Suprapubic skin (tissue), 4 donors: ENCODE results near the gene RASIP1. TPM values are rescaled to one million over a fixed set of nuclear protein-coding genes. Genes with fewer than 3 reads are reported as not detected.
A peak's percentile ranks its signal among the peaks of the same experiment; 100 is the strongest.

Source experiments
- DNase-seq, 2 donors: peaks; one replicate each; pipeline ENCODE4 v3.0.0-alpha.2; 2019; ENCODE audit warnings: low spot score in 2 of 2
- H3K27ac ChIP-seq: fragments of 200-600 bp; sonication (generic); one replicate; pipeline ENCODE4 v1.5.1; 2019
- H3K27me3 ChIP-seq: fragments of 200-600 bp; sonication (generic); one replicate; pipeline ENCODE4 v1.5.1; 2019
- H3K36me3 ChIP-seq: fragments of 200-600 bp; sonication (generic); one replicate; pipeline ENCODE4 v1.5.1; 2019
- H3K4me1 ChIP-seq: fragments of 200-600 bp; sonication (generic); one replicate; pipeline ENCODE4 v1.5.1; 2019
- H3K4me3 ChIP-seq: fragments of 200-600 bp; sonication (generic); one replicate; pipeline ENCODE4 v1.5.1; 2019; ENCODE audit warnings: mild to moderate bottlenecking
- H3K9me3 ChIP-seq: fragments of 200-600 bp; sonication (generic); one replicate; pipeline ENCODE4 v1.5.1; 2019
- EP300 ChIP-seq: sonication (generic); formaldehyde crosslinking; IDR thresholded peaks from one replicate; pipeline ENCODE4 v1.6.1; 2017; ENCODE audit warnings: antibody characterized with exemption
- POLR2A ChIP-seq, 2 donors: fragments of 450-650 bp; IDR thresholded peaks; one replicate each; pipeline ENCODE4 v1.6.1; 2017; ENCODE audit warnings: antibody characterized with exemption in 2 of 2, mild to moderate bottlenecking in 2 of 2, moderate library complexity in 2 of 2
- POLR2AphosphoS5 ChIP-seq, 3 donors: sonication (generic); formaldehyde crosslinking; IDR thresholded peaks; one replicate each; pipeline ENCODE4 v1.6.1; 2017; ENCODE audit warnings: antibody characterized with exemption in 3 of 3
- WGBS: methylation state at CpG from one replicate; pipeline ENCODE4 v1.1.5; 2018; 5-methylcytosine and 5-hydroxymethylcytosine counted together
- total RNA-seq, 4 donors: library from RNA; depleted of rRNA; stranded (reverse); fragments of >200 nt; gene quantifications; one replicate each; pipeline ENCODE4 v1.1.0, GENCODE V29; 2016
- TF ChIP-seq, protein P1 (sequence below), 2 donors: fragments of 200-600 bp in 1 of 2; fragments of 450-650 bp in 1 of 2; sonication (generic) in 1 of 2; IDR thresholded peaks; one replicate each; pipeline ENCODE4 v1.5.1; 2016 to 2019; ENCODE audit warnings: antibody characterized with exemption in 2 of 2, mild to moderate bottlenecking in 1 of 2, moderate library complexity in 1 of 2

Gene RASIP1
- total RNA-seq, 4 donors from 2014 or later: 5.1 to 16.1 (median 6.5) TPM

DNA sequence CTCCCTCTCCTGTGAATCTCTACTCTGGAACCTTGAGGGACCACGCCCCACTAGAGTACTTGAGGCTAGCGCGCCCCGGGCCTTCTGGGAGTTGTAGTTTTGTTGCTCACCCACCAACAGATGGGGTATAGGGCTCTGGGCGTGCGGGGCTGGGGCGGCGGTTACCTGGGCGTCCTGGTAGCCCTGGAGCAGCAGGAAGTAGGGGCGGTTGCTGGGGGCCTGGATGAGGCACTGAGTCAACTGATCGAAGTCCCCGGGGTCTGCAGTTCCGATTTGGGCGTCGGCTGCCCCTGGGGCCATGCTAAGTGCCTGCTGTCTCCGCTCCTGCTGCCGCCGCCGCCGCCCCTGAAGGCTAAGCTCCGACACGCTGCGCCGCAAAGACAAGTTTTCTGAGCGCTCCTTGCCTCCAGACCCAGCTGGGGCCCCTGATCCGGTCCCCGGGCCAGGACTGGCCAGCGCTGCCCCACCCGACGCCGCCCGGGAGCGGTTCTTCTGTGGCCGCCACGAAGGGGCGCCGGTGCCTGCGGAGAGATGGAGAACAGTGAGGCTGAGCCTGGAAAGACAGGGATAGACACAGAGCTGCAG is 5.3 kb downstream of the RASIP1 start:
- DNase-seq: no peak
- no peaks in the 10 kb centered on the region for H3K36me3 ChIP-seq
- H3K9me3 ChIP-seq: no peaks in the 10 kb centered on the region
- peak overlapping the region; percentile 28 for H3K4me3 ChIP-seq
- 36% methylated on average over 20 of the region's 38 CpGs for WGBS
- H3K4me1 ChIP-seq: peaks cover 24% of the 10 kb centered on the region
- TF ChIP-seq POLR2A (IDR thresholded peaks at IDR 0.05) (no peak), EP300 (no peak), POLR2AphosphoS5 (IDR thresholded peaks at IDR 0.05) (no peak)
- TF ChIP-seq, protein P1, sequence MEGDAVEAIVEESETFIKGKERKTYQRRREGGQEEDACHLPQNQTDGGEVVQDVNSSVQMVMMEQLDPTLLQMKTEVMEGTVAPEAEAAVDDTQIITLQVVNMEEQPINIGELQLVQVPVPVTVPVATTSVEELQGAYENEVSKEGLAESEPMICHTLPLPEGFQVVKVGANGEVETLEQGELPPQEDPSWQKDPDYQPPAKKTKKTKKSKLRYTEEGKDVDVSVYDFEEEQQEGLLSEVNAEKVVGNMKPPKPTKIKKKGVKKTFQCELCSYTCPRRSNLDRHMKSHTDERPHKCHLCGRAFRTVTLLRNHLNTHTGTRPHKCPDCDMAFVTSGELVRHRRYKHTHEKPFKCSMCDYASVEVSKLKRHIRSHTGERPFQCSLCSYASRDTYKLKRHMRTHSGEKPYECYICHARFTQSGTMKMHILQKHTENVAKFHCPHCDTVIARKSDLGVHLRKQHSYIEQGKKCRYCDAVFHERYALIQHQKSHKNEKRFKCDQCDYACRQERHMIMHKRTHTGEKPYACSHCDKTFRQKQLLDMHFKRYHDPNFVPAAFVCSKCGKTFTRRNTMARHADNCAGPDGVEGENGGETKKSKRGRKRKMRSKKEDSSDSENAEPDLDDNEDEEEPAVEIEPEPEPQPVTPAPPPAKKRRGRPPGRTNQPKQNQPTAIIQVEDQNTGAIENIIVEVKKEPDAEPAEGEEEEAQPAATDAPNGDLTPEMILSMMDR (IDR thresholded peaks at IDR 0.05): no peak
- H3K27me3 ChIP-seq: no peaks in the 10 kb centered on the region
- no peak overlapping the region for H3K27ac ChIP-seq

DNA sequence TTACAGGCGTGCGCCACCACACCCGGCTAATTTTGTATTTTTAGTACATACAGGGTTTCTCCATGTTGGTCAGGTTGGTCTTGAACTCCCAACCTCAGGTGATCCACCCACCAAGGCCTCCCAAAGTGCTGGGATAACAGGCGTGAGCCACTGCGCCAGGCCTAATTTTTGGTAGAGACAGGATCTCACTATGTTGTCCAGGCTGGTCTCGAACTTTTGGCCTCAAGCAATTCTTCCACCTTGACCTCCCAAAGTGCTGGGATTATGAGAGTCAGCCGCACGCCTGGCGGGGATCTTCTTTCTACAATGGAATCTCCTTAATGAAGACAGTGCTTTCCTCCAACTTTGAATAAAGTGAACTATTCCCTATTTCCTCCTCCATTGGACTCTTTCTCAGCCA is 5.8 kb downstream of the RASIP1 start:
- Histone ChIP-seq H3K36me3 (no peaks in the 10 kb centered on the region), H3K4me1 (peaks cover 19% of the 10 kb centered on the region), H3K4me3 (no peak overlapping the region), H3K9me3 (no peaks in the 10 kb centered on the region), H3K27ac (no peak overlapping the region), H3K27me3 (no peaks in the 10 kb centered on the region)
- WGBS: 92% methylated on average over 9 of the region's 9 CpGs
- DNase-seq: no peak
- TF ChIP-seq POLR2AphosphoS5 (IDR thresholded peaks at IDR 0.05) (no peak), POLR2A (IDR thresholded peaks at IDR 0.05) (no peak), EP300 (no peak)
- TF ChIP-seq, protein P1 (IDR thresholded peaks at IDR 0.05): no peak

DNA sequence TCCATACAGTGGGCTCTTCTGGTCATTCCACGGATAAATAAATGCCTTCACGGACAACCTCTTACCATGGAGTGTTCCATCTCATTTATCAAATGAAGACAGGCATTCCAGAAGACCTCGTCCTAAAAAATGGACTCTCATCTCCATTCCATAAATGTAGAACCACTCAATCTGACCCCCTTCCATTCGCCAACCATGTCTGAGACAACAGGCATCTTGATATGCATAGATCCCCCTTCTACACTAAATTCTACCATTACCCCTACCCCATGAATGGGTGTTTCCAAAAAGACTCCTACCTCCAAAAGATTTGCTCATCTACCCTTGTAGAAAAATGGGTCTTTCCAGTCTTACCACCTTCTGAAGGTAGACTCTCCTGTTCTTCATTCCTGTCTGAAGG is 9.0 kb downstream of the RASIP1 start:
- Histone ChIP-seq H3K27me3 (no peaks in the 10 kb centered on the region), H3K27ac (no peak overlapping the region), H3K9me3 (no peaks in the 10 kb centered on the region), H3K36me3 (no peaks in the 10 kb centered on the region), H3K4me1 (peaks cover 7% of the 10 kb centered on the region), H3K4me3 (no peak overlapping the region)
- DNase-seq: no peak
- TF ChIP-seq, protein P1 (IDR thresholded peaks at IDR 0.05): no peak
- no peak for TF ChIP-seq EP300
- TF ChIP-seq POLR2AphosphoS5 (IDR thresholded peaks at IDR 0.05): no peak
- TF ChIP-seq POLR2A (IDR thresholded peaks at IDR 0.05): no peak
- WGBS: 93% methylated on average over 4 of the region's 4 CpGs

DNA sequence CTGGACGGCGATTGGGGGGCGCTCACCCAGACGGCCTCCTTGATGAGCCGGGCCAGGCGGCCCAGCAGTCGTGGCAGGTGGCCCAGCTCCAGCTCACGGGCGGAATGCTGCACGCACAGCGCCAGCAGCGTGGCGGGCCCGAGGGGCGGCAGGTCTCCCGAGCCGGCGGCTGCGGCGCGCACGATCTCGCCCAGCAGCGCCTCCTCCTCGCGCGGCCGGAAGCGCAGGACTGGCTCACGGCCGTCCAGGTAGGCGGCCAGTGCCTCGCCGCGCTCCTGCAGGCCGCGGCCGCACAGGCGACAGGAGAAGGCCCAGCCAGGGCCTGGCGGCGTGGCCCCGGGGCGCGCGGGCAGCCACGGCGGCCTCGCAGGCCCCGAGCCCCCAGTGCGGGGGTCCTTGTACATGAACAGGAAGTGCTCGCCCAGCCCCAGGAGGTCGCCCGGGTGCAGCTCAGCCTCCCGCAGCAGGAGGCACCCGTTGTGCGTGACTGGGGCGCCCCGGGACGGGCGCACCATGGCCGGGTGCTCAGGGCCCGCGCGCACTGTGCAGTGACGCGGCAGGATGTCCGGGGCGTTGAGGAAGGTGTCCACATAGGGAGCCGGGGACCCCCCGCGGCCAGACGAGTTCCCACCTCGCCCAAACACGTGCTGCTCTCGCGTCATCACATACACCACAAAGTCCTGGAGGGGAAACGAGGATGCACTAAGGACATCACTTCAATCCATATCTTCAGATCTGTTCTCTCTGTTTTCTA is 11.3 kb downstream of the RASIP1 start:
- no peaks in the 10 kb centered on the region for H3K36me3 ChIP-seq

DNA sequence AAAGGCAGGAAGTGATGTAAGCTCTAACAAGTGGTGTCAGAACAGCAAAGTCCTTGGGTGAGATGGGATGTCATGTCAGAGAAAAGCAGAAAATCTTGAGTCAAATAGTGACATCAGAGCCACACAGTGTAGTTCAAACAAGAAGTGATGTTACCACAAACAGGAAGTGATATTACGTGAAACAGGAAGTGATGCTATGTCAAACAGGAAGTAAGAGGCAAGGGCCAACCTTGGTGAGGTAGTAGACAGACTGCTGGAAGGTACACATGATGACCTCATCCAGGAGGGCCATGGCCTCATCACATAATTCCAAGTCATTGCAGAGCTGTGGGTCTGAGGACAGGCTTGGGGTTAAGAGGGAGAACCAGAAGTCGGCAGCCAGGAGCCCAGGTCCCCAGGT is 13.9 kb downstream of the RASIP1 start:
- H3K27me3 ChIP-seq: no peaks in the 10 kb centered on the region
- peaks cover 12% of the 10 kb centered on the region for H3K4me1 ChIP-seq
- no peaks in the 10 kb centered on the region for H3K9me3 ChIP-seq
- 65% methylated on average over 2 of the region's 2 CpGs for WGBS
- no peak for TF ChIP-seq POLR2A (IDR thresholded peaks at IDR 0.05)
- no peak for TF ChIP-seq EP300
- no peak for TF ChIP-seq POLR2AphosphoS5 (IDR thresholded peaks at IDR 0.05)
- peak overlapping the region; percentile 15 for H3K27ac ChIP-seq
- no peaks in the 10 kb centered on the region for H3K36me3 ChIP-seq
- no peak overlapping the region for H3K4me3 ChIP-seq
- no peak for DNase-seq

More for the DNA sequence above, 11.3 kb downstream of the RASIP1 start:
- peak overlapping the region; percentile 37 for H3K4me3 ChIP-seq
- no peak for DNase-seq
- TF ChIP-seq POLR2AphosphoS5 (IDR thresholded peaks at IDR 0.05) (no peak), POLR2A (IDR thresholded peaks at IDR 0.05) (no peak), EP300 (no peak)
- TF ChIP-seq, protein P1 (IDR thresholded peaks at IDR 0.05): no peak
- H3K27me3 ChIP-seq: no peaks in the 10 kb centered on the region
- H3K27ac ChIP-seq: peak overlapping the region; percentile 35
- 50% methylated on average over 33 of the region's 77 CpGs for WGBS
- peaks cover 12% of the 10 kb centered on the region for H3K4me1 ChIP-seq
- H3K9me3 ChIP-seq: no peaks in the 10 kb centered on the region
